IMR-90 (cell line): Measurements from ENCODE around the gene KCNQ1. TPM values are rescaled to one million over a fixed set of nuclear protein-coding genes. Genes with fewer than 3 reads are reported as not detected.

Experiments used
- ATAC-seq: fragments of 200-7000 bp; cut with Tn5 transposase; 2 replicates; pipeline ENCODE4 v1.9.1; 2020; ENCODE audit warnings: low read depth, mild to moderate bottlenecking, moderate library complexity
- BruUV-seq: library from RNA; stranded (reverse); fragments of 400-500 nt; replicated peaks from 2 replicates; lab custom pipeline; 2021; lab: Mats Ljungman, UMichigan
- CTCF ChIA-PET: fragments of 300-600 bp; formaldehyde crosslinking; extraction: SDS; loops from one replicate; lab custom pipeline; 2021; ENCODE audit warnings: antibody characterized with exemption; lab: Yijun Ruan, JAX
- POLR2A ChIA-PET: fragments of 300-600 bp; sonication (Branson Sonifier 250); formaldehyde crosslinking; loops from one replicate; lab custom pipeline; 2022; ENCODE audit warnings: antibody characterized with exemption; ENCODE audit not compliant: unreplicated experiment; lab: Charles Lee
- DNase-seq: peaks from one replicate; pipeline ENCODE4 v3.0.0; 2013
- H2AFZ ChIP-seq: replicated peaks from 2 replicates; pipeline ENCODE3; 2013; ENCODE audit warnings: low read length, mild to moderate bottlenecking; ENCODE audit not compliant: poor library complexity
- H2AK5ac ChIP-seq: 2 replicates; pipeline ENCODE4 v1.6.1; 2013; ENCODE audit warnings: low read depth, low read length, inconsistent platforms
- H2AK9ac ChIP-seq: replicated peaks from 2 replicates; pipeline ENCODE3; 2013; ENCODE audit warnings: mild to moderate bottlenecking, low read depth, low read length, moderate library complexity; ENCODE audit not compliant: poor library complexity
- H2BK120ac ChIP-seq: 2 replicates; pipeline ENCODE4 v1.6.1; 2013; ENCODE audit warnings: low read depth, low read length, inconsistent platforms
- H2BK15ac ChIP-seq: 3 replicates; pipeline ENCODE4 v1.6.1; 2013; ENCODE audit warnings: low read depth, low read length, inconsistent platforms
- H2BK20ac ChIP-seq: 2 replicates; pipeline ENCODE4 v1.6.1; 2013; ENCODE audit warnings: low read depth, mild to moderate bottlenecking, inconsistent platforms, low read length, moderate library complexity
- H2BK5ac ChIP-seq: 2 replicates; pipeline ENCODE4 v1.6.1; 2013; ENCODE audit warnings: mild to moderate bottlenecking, low read depth, low read length, inconsistent platforms; ENCODE audit not compliant: poor library complexity, severe bottlenecking
- H3K14ac ChIP-seq: replicated peaks from 2 replicates; pipeline ENCODE4 v1.6.1; 2013; ENCODE audit warnings: low read depth, low read length, inconsistent platforms
- H3K18ac ChIP-seq: 2 replicates; pipeline ENCODE4 v1.6.1; 2013; ENCODE audit warnings: low read depth, low read length, control low read depth
- H3K23ac ChIP-seq: 2 replicates; pipeline ENCODE4 v1.6.1; 2013; ENCODE audit warnings: low read depth, low read length, inconsistent platforms
- H3K27ac ChIP-seq: 2 replicates; pipeline ENCODE4 v1.5.1; 2013; ENCODE audit warnings: mild to moderate bottlenecking, control low read depth, low read length; ENCODE audit not compliant: insufficient read depth
- H3K27me3 ChIP-seq: 2 replicates; pipeline ENCODE4 v1.6.1; 2013; ENCODE audit warnings: low read length; ENCODE audit not compliant: control insufficient read depth, insufficient read depth
- H3K36me3 ChIP-seq: 2 replicates; pipeline ENCODE4 v1.6.1; 2013; ENCODE audit warnings: low read length, mixed read lengths; ENCODE audit not compliant: control insufficient read depth, insufficient read depth
- H3K4ac ChIP-seq: 2 replicates; pipeline ENCODE4 v1.6.1; 2013; ENCODE audit warnings: low read depth, low read length, inconsistent platforms
- H3K4me1 ChIP-seq: 2 replicates; pipeline ENCODE4 v1.6.1; 2013; ENCODE audit warnings: low read length, mixed read lengths; ENCODE audit not compliant: control insufficient read depth, insufficient read depth
- H3K4me2 ChIP-seq: 2 replicates; pipeline ENCODE4 v1.6.1; 2013; ENCODE audit warnings: low read depth, mild to moderate bottlenecking, control low read depth, low read length, moderate library complexity
- H3K4me3 ChIP-seq: 2 replicates; pipeline ENCODE4 v1.5.1; 2013; ENCODE audit warnings: low read depth, mild to moderate bottlenecking, control low read depth, low read length, moderate library complexity; ENCODE audit not compliant: insufficient read depth
- H3K56ac ChIP-seq: 2 replicates; pipeline ENCODE4 v1.6.1; 2013; ENCODE audit warnings: low read length, inconsistent platforms; ENCODE audit not compliant: insufficient read depth; ENCODE audit errors: extremely low read depth
- H3K79me1 ChIP-seq, 2 experiments: 2 replicates each; pipeline ENCODE4 v1.6.1; 2013; ENCODE audit warnings: low read length in 2 of 2, inconsistent platforms in 1 of 2, low read depth in 1 of 2
- H3K9ac ChIP-seq: 2 replicates; pipeline ENCODE4 v1.6.1; 2013; ENCODE audit warnings: low read depth, low read length, control low read depth
- H3K9me1 ChIP-seq: 2 replicates; pipeline ENCODE4 v1.6.1; 2013; ENCODE audit warnings: low read length, inconsistent platforms; ENCODE audit not compliant: insufficient read depth
- H3K9me3 ChIP-seq: 2 replicates; pipeline ENCODE4 v1.6.1; 2013; ENCODE audit warnings: low read length; ENCODE audit not compliant: control insufficient read depth, insufficient read depth
- H4K20me1 ChIP-seq: 2 replicates; pipeline ENCODE4 v1.6.1; 2013; ENCODE audit warnings: low read length, inconsistent platforms; ENCODE audit not compliant: insufficient read depth
- H4K5ac ChIP-seq: 2 replicates; pipeline ENCODE4 v1.6.1; 2013; ENCODE audit warnings: mild to moderate bottlenecking, low read depth, low read length, control low read depth
- H4K8ac ChIP-seq, 2 experiments: 2 replicates each; pipeline ENCODE4 v1.6.1; 2013; ENCODE audit warnings: low read depth in 2 of 2, low read length in 2 of 2, control low read depth in 1 of 2, inconsistent platforms in 1 of 2
- H4K91ac ChIP-seq: 2 replicates; pipeline ENCODE4 v1.6.1; 2013; ENCODE audit warnings: low read depth, low read length, inconsistent platforms; ENCODE audit not compliant: insufficient read depth
- BHLHE40 ChIP-seq: fragments of 150-350 bp; IDR thresholded peaks from 2 replicates; pipeline ENCODE4 v1.6.1; 2016; ENCODE audit warnings: mild to moderate bottlenecking, low read depth, low read length
- CEBPB ChIP-seq: IDR thresholded peaks from 2 replicates; pipeline ENCODE4 v1.6.1; 2012; ENCODE audit warnings: low read depth, low read length, improper control_type of control experiment
- CHD1 ChIP-seq: IDR thresholded peaks from 2 replicates; pipeline ENCODE4 v1.6.1; 2012; ENCODE audit warnings: low read depth, low read length, improper control_type of control experiment
- CTCF ChIP-seq: conservative IDR thresholded peaks from 2 replicates; pipeline ENCODE4 v1.5.1; 2012; ENCODE audit warnings: mild to moderate bottlenecking, low read depth, low read length, improper control_type of control experiment
- ELK1 ChIP-seq: fragments of 150-350 bp; IDR thresholded peaks from 2 replicates; pipeline ENCODE4 v1.6.1; 2016; ENCODE audit warnings: low read depth, mild to moderate bottlenecking, low read length, moderate library complexity, borderline replicate concordance
- FOS ChIP-seq: fragments of 150-350 bp; IDR thresholded peaks from 2 replicates; pipeline ENCODE4 v1.6.1; 2016; ENCODE audit warnings: low read depth, low read length
- MAFK ChIP-seq: IDR thresholded peaks from 2 replicates; pipeline ENCODE4 v1.6.1; 2012; ENCODE audit warnings: low read depth, low read length, improper control_type of control experiment
- MAZ ChIP-seq: IDR thresholded peaks from 2 replicates; pipeline ENCODE4 v1.6.1; 2012; ENCODE audit warnings: low read depth, mild to moderate bottlenecking, low read length, improper control_type of control experiment, moderate library complexity, borderline replicate concordance
- MXI1 ChIP-seq: IDR thresholded peaks from 2 replicates; pipeline ENCODE4 v1.6.1; 2012; ENCODE audit warnings: low read depth, mild to moderate bottlenecking, low read length, moderate library complexity, borderline replicate concordance
- NFE2L2 ChIP-seq: fragments of 150-350 bp; IDR thresholded peaks from 2 replicates; pipeline ENCODE4 v1.6.1; 2016; ENCODE audit warnings: low read depth, mild to moderate bottlenecking, low read length
- POLR2A ChIP-seq: IDR thresholded peaks from 2 replicates; pipeline ENCODE4 v1.6.1; 2012; ENCODE audit warnings: mild to moderate bottlenecking, low read depth, low read length
- RAD21 ChIP-seq: IDR thresholded peaks from 2 replicates; pipeline ENCODE4 v1.6.1; 2012; ENCODE audit warnings: low read length, improper control_type of control experiment
- RCOR1 ChIP-seq: IDR thresholded peaks from 2 replicates; pipeline ENCODE4 v1.6.1; 2012; ENCODE audit warnings: mild to moderate bottlenecking, low read length, improper control_type of control experiment; ENCODE audit not compliant: insufficient replicate concordance
- RFX5 ChIP-seq: IDR thresholded peaks from 2 replicates; pipeline ENCODE4 v1.8.0; 2012; ENCODE audit warnings: low read depth, mild to moderate bottlenecking, low read length, moderate library complexity
- SMC3 ChIP-seq: fragments of 150-350 bp; IDR thresholded peaks from 2 replicates; pipeline ENCODE4 v1.6.1; 2016; ENCODE audit warnings: low read depth, mild to moderate bottlenecking, antibody characterized with exemption, low read length, moderate library complexity
- USF2 ChIP-seq: fragments of 150-350 bp; IDR thresholded peaks from 2 replicates; pipeline ENCODE4 v1.6.1; 2017; ENCODE audit warnings: mild to moderate bottlenecking, antibody characterized with exemption, low read length, low read depth
- WGBS, 2 experiments: methylation state at CpG; one replicate each; pipeline versions ENCODE4 v1.1.5 to v1.1.7; 2013; ENCODE audit warnings: missing lambda C conversion rate in 2 of 2; ENCODE audit not compliant: insufficient read length in 1 of 2; ENCODE audit errors: extremely low coverage in 2 of 2; 5-methylcytosine and 5-hydroxymethylcytosine counted together
- dilution Hi-C: fragments of 300-500 bp; cut with HindIII; formaldehyde crosslinking; loops from one replicate; pipeline ENCODE4 v1.14.3; 2018; ENCODE audit warnings: low sequenced_read_pairs; ENCODE audit not compliant: unreplicated experiment
- in situ Hi-C: fragments of 300-500 bp; cut with MboI; formaldehyde crosslinking; loops from 3 replicates; pipeline ENCODE4 v1.14.3; 2019; ENCODE audit warnings: low sequenced_read_pairs, inconsistent platforms, mixed read lengths
- intact Hi-C: fragments of 100-400 bp; cut with micrococcal nuclease; formaldehyde crosslinking; loops from 2 replicates; pipeline ENCODE4 v1.10.0; 2022
- polyA plus RNA-seq, 3 experiments: library from polyadenylated mRNA; depleted of rRNA; stranded (reverse); fragments of >200 nt; gene quantifications; 2 replicates each; pipeline ENCODE4 v1.2.3, GENCODE V29; 2012; ENCODE audit warnings: low replicate concordance in 1 of 3
- total RNA-seq: library from RNA; depleted of rRNA; stranded (reverse); fragments of >200 nt; gene quantifications from 2 replicates; pipeline ENCODE4 v1.2.3, GENCODE V29; 2012

KCNQ1 gene
- total and polyA plus RNA-seq, 2 of the 4 experiments (the other 2 are of a cell fraction) = 0.07 TPM; not detected in 1

- intact Hi-C loops (no loop called here), dilution Hi-C loops (no loop called here), in situ Hi-C loops (no loop called here)
- Histone ChIP-seq H3K18ac (peak overlapping the region; percentile 68), H3K27ac (peak overlapping the region; percentile 26; the same call in 1 of the 2 replicates), H4K8ac (peak overlapping the region in 1 of 2 experiments; percentile 43; a peak in 1 of 4 replicates), H3K4me2 (peak overlapping the region; percentile 11; the same call in 1 of the 2 replicates), H2BK5ac (peak overlapping the region; percentile 2), H2AK9ac (peak overlapping the region; percentile 29), H3K36me3 (no peaks in the 10 kb centered on the region), H2AK5ac (peak overlapping the region; percentile 35; the same call in 1 of the 2 replicates), H3K27me3 (no peaks in the 10 kb centered on the region), H3K9me3 (peaks cover 10% of the 10 kb centered on the region), H2BK120ac (peak overlapping the region; percentile 86), H4K20me1 (no peaks in the 10 kb centered on the region), H3K9ac (no peak overlapping the region), H2BK15ac (0 out of 3 replicates have a peak overlapping the region, but pooled peaks have one; percentile 16), H3K14ac (peak overlapping the region; percentile 24; the same call in 1 of the 2 replicates), H2BK20ac (peak overlapping the region; percentile 85), H3K56ac (no peak overlapping the region), H3K4ac (peak overlapping the region; percentile 84), H3K4me3 (no peak overlapping the region), H2AFZ (peak overlapping the region; percentile 16), H3K23ac (no peak overlapping the region), H4K5ac (peak overlapping the region; percentile 9; the same call in 1 of the 2 replicates), H3K79me1 (no peaks in the 10 kb centered on the region), H3K4me1 (peaks cover 17% of the 10 kb centered on the region), H4K91ac (peak overlapping the region; percentile 73), H3K9me1 (peaks cover 6% of the 10 kb centered on the region)
- WGBS, 2 experiments = 74% methylated on average over 4 of the region's 6 CpGs; no CpG with 5 or more reads in 1 of the 2 experiments
- no TSS peak for BruUV-seq
- ChIA-PET CTCF (no interaction called here), POLR2A (no interaction called here)
- no peak for DNase-seq
- no peak; the same call in 1 of the 2 replicates for ATAC-seq
- TF ChIP-seq CTCF (no peak), MAFK (no peak), USF2 (no peak), SMC3 (no peak), BHLHE40 (no peak), RFX5 (no peak), CHD1 (no peak), RCOR1 (no peak), MXI1 (no peak), NFE2L2 (no peak), MAZ (no peak), POLR2A (no peak), FOS (no peak), CEBPB (no peak), ELK1 (no peak), RAD21 (no peak)
These were observed 372.6 kb downstream of the KCNQ1 start for GRCh38 chr11:2817431-2817830.
